ENCODE results near the gene ACTN1. TPM values are rescaled to one million over a fixed set of nuclear protein-coding genes. Genes with fewer than 3 reads are reported as not detected.
A peak's percentile ranks its signal among the peaks of the same experiment; 100 is the strongest.

The ACTN1 gene
- total RNA-seq, 1 donor: 447 TPM

DNA sequence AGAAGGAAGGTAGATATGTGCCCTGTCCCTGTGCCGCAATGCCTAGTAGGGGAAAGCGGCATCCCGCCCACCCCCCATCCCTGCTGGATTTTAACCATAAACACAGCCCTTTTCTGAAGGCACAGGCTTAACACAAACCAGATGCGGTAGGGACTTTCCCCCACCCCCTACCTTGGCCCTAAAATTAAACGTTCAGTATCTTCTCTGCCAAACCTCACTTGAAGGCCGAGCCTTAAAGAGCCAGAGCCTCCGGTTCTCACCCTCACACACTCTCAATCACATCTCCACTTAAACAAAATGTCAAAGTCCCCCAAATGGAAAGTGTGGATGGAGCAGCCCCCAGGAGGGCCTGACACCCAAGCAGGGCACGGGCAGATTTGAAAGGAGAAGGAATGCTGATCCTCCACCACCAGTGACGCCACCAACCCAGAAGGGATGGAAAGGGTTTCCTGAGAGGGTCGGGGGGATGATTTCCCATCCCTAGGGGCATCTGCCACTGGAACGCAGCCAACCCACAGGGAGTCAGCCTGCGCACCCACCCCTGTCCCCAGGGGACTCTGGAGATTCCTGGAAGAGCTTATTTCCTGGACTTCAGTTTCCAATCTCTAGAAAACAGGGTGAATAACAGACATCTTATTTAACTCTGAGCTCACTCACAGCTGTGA is 26.4 kb downstream of the ACTN1 start:
- Histone ChIP-seq H3K4me2 (ENCODE audit: insufficient read depth, low read length) (peak overlapping the region; percentile 76), H3K9me3 (ENCODE audit: low read depth, low read length) (no peaks in the 10 kb centered on the region), H2AFZ (ENCODE audit: low read length) (no peak overlapping the region), H3K4me1 (ENCODE audit: insufficient read depth, low read length) (peaks cover 94% of the 10 kb centered on the region), H3K4me3 (ENCODE audit: insufficient read depth, low read length) (peak overlapping the region; percentile 48), H4K20me1 (ENCODE audit: insufficient read depth, low read length) (peaks cover 82% of the 10 kb centered on the region), H3K36me3 (ENCODE audit: insufficient read depth, low read length) (peaks cover 28% of the 10 kb centered on the region), H3K27ac (ENCODE audit: low read depth, low read length) (peak overlapping the region; percentile 93), H3K79me2 (ENCODE audit: insufficient read depth, low read length) (peaks cover 98% of the 10 kb centered on the region), H3K27me3 (ENCODE audit: insufficient read depth, low read length) (no peaks in the 10 kb centered on the region)
- TF ChIP-seq, protein P1, sequence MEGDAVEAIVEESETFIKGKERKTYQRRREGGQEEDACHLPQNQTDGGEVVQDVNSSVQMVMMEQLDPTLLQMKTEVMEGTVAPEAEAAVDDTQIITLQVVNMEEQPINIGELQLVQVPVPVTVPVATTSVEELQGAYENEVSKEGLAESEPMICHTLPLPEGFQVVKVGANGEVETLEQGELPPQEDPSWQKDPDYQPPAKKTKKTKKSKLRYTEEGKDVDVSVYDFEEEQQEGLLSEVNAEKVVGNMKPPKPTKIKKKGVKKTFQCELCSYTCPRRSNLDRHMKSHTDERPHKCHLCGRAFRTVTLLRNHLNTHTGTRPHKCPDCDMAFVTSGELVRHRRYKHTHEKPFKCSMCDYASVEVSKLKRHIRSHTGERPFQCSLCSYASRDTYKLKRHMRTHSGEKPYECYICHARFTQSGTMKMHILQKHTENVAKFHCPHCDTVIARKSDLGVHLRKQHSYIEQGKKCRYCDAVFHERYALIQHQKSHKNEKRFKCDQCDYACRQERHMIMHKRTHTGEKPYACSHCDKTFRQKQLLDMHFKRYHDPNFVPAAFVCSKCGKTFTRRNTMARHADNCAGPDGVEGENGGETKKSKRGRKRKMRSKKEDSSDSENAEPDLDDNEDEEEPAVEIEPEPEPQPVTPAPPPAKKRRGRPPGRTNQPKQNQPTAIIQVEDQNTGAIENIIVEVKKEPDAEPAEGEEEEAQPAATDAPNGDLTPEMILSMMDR (IDR thresholded peaks at IDR 0.05; ENCODE audit: extremely low read depth, low read depth, low read length): no peak
- DNase-seq (ENCODE audit: insufficient read length, low spot score, missing footprints): no peak

DNA sequence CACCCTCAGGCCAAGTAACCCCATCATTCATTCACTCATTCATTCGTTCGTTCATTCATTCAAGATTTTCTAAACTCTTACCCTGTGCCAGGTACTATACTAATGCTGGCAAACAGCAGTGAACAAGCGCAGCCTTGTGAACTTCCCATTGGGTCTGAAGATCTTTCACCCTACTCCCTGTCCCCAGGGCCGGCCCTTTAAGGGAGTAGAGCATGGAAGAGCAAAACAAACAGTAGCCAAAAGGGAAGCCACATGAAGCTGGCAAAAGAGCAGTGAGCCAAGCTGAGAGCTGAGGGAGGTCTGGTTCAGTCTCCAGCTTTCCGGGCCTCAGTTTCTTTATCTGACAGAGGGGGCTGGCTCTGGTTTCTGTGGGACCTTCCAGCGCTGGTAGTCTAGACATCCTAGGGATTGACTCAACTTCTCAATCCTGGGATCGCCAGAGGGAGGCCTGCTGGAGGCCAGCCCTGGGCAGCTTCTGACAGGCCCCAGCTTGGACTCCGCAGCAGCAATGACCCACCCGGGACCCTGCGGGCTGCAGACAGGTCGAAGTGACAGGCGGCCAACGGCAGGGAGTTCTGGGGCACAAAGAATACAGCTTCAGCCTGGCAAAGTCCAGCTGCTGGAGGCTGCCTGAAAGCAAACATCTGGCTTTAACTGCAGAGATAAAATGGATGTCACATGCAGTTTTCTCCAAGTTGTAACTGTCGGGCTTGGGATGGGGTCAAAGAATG is 27.1 kb downstream of the ACTN1 start:
- Histone ChIP-seq H4K20me1 (ENCODE audit: insufficient read depth, low read length) (peaks cover 82% of the 10 kb centered on the region), H3K4me3 (ENCODE audit: insufficient read depth, low read length) (no peak overlapping the region), H3K27me3 (ENCODE audit: insufficient read depth, low read length) (no peaks in the 10 kb centered on the region), H3K9me3 (ENCODE audit: low read depth, low read length) (no peaks in the 10 kb centered on the region), H3K27ac (ENCODE audit: low read depth, low read length) (peak overlapping the region; percentile 93), H2AFZ (ENCODE audit: low read length) (no peak overlapping the region), H3K4me1 (ENCODE audit: insufficient read depth, low read length) (peaks cover 94% of the 10 kb centered on the region), H3K4me2 (ENCODE audit: insufficient read depth, low read length) (peak overlapping the region; percentile 76), H3K79me2 (ENCODE audit: insufficient read depth, low read length) (peaks cover 98% of the 10 kb centered on the region), H3K36me3 (ENCODE audit: insufficient read depth, low read length) (peaks cover 28% of the 10 kb centered on the region)
- DNase-seq (ENCODE audit: insufficient read length, low spot score, missing footprints): no peak
- TF ChIP-seq, protein P1 (IDR thresholded peaks at IDR 0.05; ENCODE audit: extremely low read depth, low read depth, low read length): no peak

DNA sequence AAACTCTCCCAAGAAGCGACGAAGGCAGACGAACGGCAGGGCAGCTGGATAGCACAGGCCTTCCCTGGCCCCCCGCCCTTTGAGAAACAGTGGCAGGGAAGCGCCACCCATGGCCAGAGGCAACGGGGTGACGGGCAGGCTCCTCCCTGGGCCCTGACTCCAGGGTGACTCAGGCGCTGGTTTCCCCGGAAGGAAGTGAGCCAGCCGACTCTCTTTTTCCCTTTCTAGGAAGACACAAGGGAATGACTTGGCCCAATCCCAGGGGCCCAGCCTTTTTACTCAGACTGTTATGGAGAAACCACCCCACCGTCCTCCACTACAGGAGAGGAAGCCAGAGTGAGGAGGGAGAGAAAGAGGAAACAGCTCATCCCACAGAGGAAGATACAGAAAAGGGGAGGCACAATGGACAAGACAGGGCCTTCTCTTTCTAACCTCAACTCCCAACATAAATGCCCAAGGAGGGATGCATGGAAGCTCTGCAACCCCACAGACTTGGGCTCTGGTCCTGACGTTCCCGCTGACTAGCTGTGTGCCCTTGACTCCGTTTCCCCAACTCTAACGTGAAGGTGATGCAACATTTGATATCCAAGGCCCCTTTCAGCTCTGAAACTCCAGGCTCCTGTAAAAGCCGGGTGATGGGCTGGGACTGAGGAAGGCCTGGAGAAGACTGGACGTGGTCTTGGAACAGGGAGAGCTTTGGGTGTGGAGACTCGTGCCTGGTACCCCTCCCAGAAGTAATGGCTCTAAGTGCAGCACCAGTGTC is 27.9 kb downstream of the ACTN1 start:
- Histone ChIP-seq H3K79me2 (ENCODE audit: insufficient read depth, low read length) (peaks cover 98% of the 10 kb centered on the region), H4K20me1 (ENCODE audit: insufficient read depth, low read length) (peaks cover 82% of the 10 kb centered on the region), H3K4me1 (ENCODE audit: insufficient read depth, low read length) (peaks cover 94% of the 10 kb centered on the region), H2AFZ (ENCODE audit: low read length) (no peak overlapping the region), H3K9me3 (ENCODE audit: low read depth, low read length) (no peaks in the 10 kb centered on the region), H3K27ac (ENCODE audit: low read depth, low read length) (peak overlapping the region; percentile 93), H3K36me3 (ENCODE audit: insufficient read depth, low read length) (peaks cover 27% of the 10 kb centered on the region), H3K4me3 (ENCODE audit: insufficient read depth, low read length) (peak overlapping the region; percentile 12), H3K27me3 (ENCODE audit: insufficient read depth, low read length) (no peaks in the 10 kb centered on the region), H3K4me2 (ENCODE audit: insufficient read depth, low read length) (peak overlapping the region; percentile 76)
- TF ChIP-seq, protein P1 (IDR thresholded peaks at IDR 0.05; ENCODE audit: extremely low read depth, low read depth, low read length): no peak
- DNase-seq (ENCODE audit: insufficient read length, low spot score, missing footprints): no peak
